ENCODE data around the gene ZNF668. TPM values are rescaled to one million over a fixed set of nuclear protein-coding genes. Genes with fewer than 3 reads are reported as not detected.

Gene ZNF668
- total and polyA plus RNA-seq, 2 of the 13 experiments (the other 11 are each of a cell fraction or from before 2014, with no cell fraction given), result 3.8 to 9.8 TPM

- in situ Hi-C loops (cut with HindIII; ENCODE audit: extremely low pct_ligation_motif_present, low pct_unique_long_range_greater_than_20kb) (no loop called here), intact Hi-C loops (cut with micrococcal nuclease; ENCODE audit: unreplicated experiment) (loop anchor here (1.0 to 2.0 kb wide), 2 partner anchors 17 to 31 kb away; partner anchors contain the start of gene HSD3B7)
- Histone ChIP-seq H2AFZ (ENCODE audit: low read length) (no peak overlapping the region), H3K27me3 (ENCODE audit: control insufficient read depth in 1 of 2, insufficient read depth in 2 of 2, low read length in 2 of 2) (peaks cover 2 to 19% of the 10 kb centered on the region in 2 experiments), H3K9ac (ENCODE audit: insufficient read depth, low read depth, low read length) (no peak overlapping the region), H3K79me2 (ENCODE audit: insufficient read depth, low read length) (no peaks in the 10 kb centered on the region), H3K36me3 (replicated peaks in 1 of 2; ENCODE audit: control insufficient read depth in 1 of 2, insufficient read depth in 2 of 2, low read length in 2 of 2) (no peaks in the 10 kb centered on the region), H3K4me2 (ENCODE audit: low read depth, low read length) (peak overlapping the region; percentile 38; the same call in 1 of the 2 replicates), H3K27ac (ENCODE audit: extremely low read length, insufficient read depth, low read length) (no peak overlapping the region), H3K9me3 (ENCODE audit: low read length) (no peaks in the 10 kb centered on the region), H3K4me1 (ENCODE audit: insufficient read depth, low read length) (peaks cover 17% of the 10 kb centered on the region), H3K4me3 (replicated peaks in 1 of 3; ENCODE audit: insufficient read depth in 1 of 3, low read depth in 2 of 3, low read length in 3 of 3) (no peak overlapping the region), H4K20me1 (ENCODE audit: insufficient read depth, low read length) (no peaks in the 10 kb centered on the region)
- WGBS (ENCODE audit: low lambda C conversion rate), result 48% methylated on average over 6 of the region's 6 CpGs
- DNase-seq (ENCODE audit: low spot score), result peak; percentile 82
- ChIA-PET POLR2A (interaction anchor here (0.7 to 2.6 kb wide), 5 partner anchors 14 to 66 kb away, joined by 3 to 11 read pairs (median 4); partner anchors contain the start of genes HSD3B7, ZNF646 and ZNF668), CTCF (ENCODE audit: low intra/inter-chr PET ratio, low total read pairs) (interaction anchor here (3.1 kb wide), 1 partner anchor 31 kb away, joined by 29 read pairs; the partner anchor contains the start of gene HSD3B7)
- ATAC-seq, result peak; percentile 92
- FAIRE-seq, result peak; percentile 88
- no TSS peak for BruUV-seq (replicated peaks)
- TF ChIP-seq ZNF484 (CRISPR knock-in tag; IDR thresholded peaks at IDR 0.05; ENCODE audit: borderline replicate concordance, low read depth), result no peak
- no peak for TF ChIP-seq RERE (CRISPR knock-in tag; IDR thresholded peaks at IDR 0.05; ENCODE audit: low read depth)
- TF ChIP-seq ARID5B (CRISPR knock-in tag; IDR thresholded peaks at IDR 0.05), result peak; percentile 55
- 0 out of 2 replicates have a peak, but pooled peaks have one; percentile 19 for TF ChIP-seq ZNF792 (CRISPR knock-in tag; IDR thresholded peaks at IDR 0.05)
- peak; percentile 47 for TF ChIP-seq SAP130 (CRISPR knock-in tag; IDR thresholded peaks at IDR 0.05; ENCODE audit: low read depth)
- TF ChIP-seq ZNF20 (CRISPR knock-in tag; IDR thresholded peaks at IDR 0.05), result no peak
- no peak for TF ChIP-seq IRF9 (CRISPR knock-in tag; IDR thresholded peaks at IDR 0.05; ENCODE audit: borderline replicate concordance)
- peak; percentile 89 for TF ChIP-seq STAG1 (CRISPR knock-in tag; IDR thresholded peaks at IDR 0.05)
- peak; percentile 35; the same call in 1 of the 2 replicates for TF ChIP-seq ELF4 (CRISPR knock-in tag; IDR thresholded peaks at IDR 0.05; ENCODE audit: borderline replicate concordance)
- TF ChIP-seq FOXC1 (CRISPR knock-in tag; IDR thresholded peaks at IDR 0.05; ENCODE audit: borderline replicate concordance), result no peak
- no peak for TF ChIP-seq ZFP90 (CRISPR knock-in tag; IDR thresholded peaks at IDR 0.05; ENCODE audit: borderline replicate concordance)
These were observed 58.0 kb downstream of the ZNF668 start for GRCh38 chr16:31016018-31016417.

Data from HepG2 (cell line).